ENCODE results near the gene SYTL5.

The SYTL5 gene

GRCh38 chrX:38099688-38100087, 93.3 kb downstream of the SYTL5 start:
- Histone ChIP-seq H3K4me1 (ENCODE audit: control insufficient read depth, insufficient read depth, low read length) (no peaks in the 10 kb centered on the region), H3K36me3 (ENCODE audit: insufficient read depth, low read length) (no peaks in the 10 kb centered on the region), H3K4me2 (ENCODE audit: low read length) (no peak overlapping the region)

GRCh38 chrX:38102240-38102639, 95.9 kb downstream of the SYTL5 start:
- Histone ChIP-seq H3K4me2 (ENCODE audit: low read length) (no peak overlapping the region), H3K36me3 (ENCODE audit: insufficient read depth, low read length) (no peaks in the 10 kb centered on the region), H3K4me1 (ENCODE audit: control insufficient read depth, insufficient read depth, low read length) (no peaks in the 10 kb centered on the region), H3K9me3 (replicated peaks; ENCODE audit: low read length) (peaks cover 6% of the 10 kb centered on the region), H3K9ac (ENCODE audit: low read depth, low read length) (no peak overlapping the region), H3K4me3 (ENCODE audit: low read length) (no peak overlapping the region), H3K27me3 (ENCODE audit: control insufficient read depth, insufficient read depth, low read length) (no peaks in the 10 kb centered on the region)

More at GRCh38 chrX:38099688-38100087, 93.3 kb downstream of the SYTL5 start:
- Histone ChIP-seq H3K27me3 (ENCODE audit: control insufficient read depth, insufficient read depth, low read length) (no peaks in the 10 kb centered on the region), H3K9ac (ENCODE audit: low read depth, low read length) (no peak overlapping the region), H3K4me3 (ENCODE audit: low read length) (no peak overlapping the region), H3K9me3 (replicated peaks; ENCODE audit: low read length) (peaks cover 6% of the 10 kb centered on the region)

GRCh38 chrX:38102875-38103274, 96.5 kb downstream of the SYTL5 start:
- no peaks in the 10 kb centered on the region for H3K36me3 ChIP-seq (ENCODE audit: insufficient read depth, low read length)
- H3K4me3 ChIP-seq (ENCODE audit: low read length): no peak overlapping the region
- H3K9ac ChIP-seq (ENCODE audit: low read depth, low read length): no peak overlapping the region
- no peak overlapping the region for H3K4me2 ChIP-seq (ENCODE audit: low read length)
- peaks cover 6% of the 10 kb centered on the region for H3K9me3 ChIP-seq (replicated peaks; ENCODE audit: low read length)
- no peaks in the 10 kb centered on the region for H3K27me3 ChIP-seq (ENCODE audit: control insufficient read depth, insufficient read depth, low read length)
- H3K4me1 ChIP-seq (ENCODE audit: control insufficient read depth, insufficient read depth, low read length): no peaks in the 10 kb centered on the region

- Histone ChIP-seq H3K27me3 (ENCODE audit: control insufficient read depth, insufficient read depth, low read length) (no peaks in the 10 kb centered on the region), H3K4me3 (ENCODE audit: low read length) (no peak overlapping the region), H3K4me1 (ENCODE audit: control insufficient read depth, insufficient read depth, low read length) (no peaks in the 10 kb centered on the region), H3K9ac (ENCODE audit: low read depth, low read length) (no peak overlapping the region), H3K9me3 (replicated peaks; ENCODE audit: low read length) (peaks cover 6% of the 10 kb centered on the region), H3K4me2 (ENCODE audit: low read length) (no peak overlapping the region), H3K36me3 (ENCODE audit: insufficient read depth, low read length) (no peaks in the 10 kb centered on the region)
These were observed 97.8 kb downstream of the SYTL5 start for GRCh38 chrX:38103857-38104812.

- Histone ChIP-seq H3K4me1 (ENCODE audit: control insufficient read depth, insufficient read depth, low read length) (no peaks in the 10 kb centered on the region), H3K27me3 (ENCODE audit: control insufficient read depth, insufficient read depth, low read length) (no peaks in the 10 kb centered on the region), H3K9ac (ENCODE audit: low read depth, low read length) (no peak overlapping the region), H3K9me3 (replicated peaks; ENCODE audit: low read length) (no peaks in the 10 kb centered on the region), H3K4me2 (ENCODE audit: low read length) (no peak overlapping the region), H3K4me3 (ENCODE audit: low read length) (no peak overlapping the region), H3K36me3 (ENCODE audit: insufficient read depth, low read length) (no peaks in the 10 kb centered on the region)
These were observed 98.9 kb downstream of the SYTL5 start for GRCh38 chrX:38105216-38105725.

GRCh38 chrX:38106991-38107655, 100.8 kb downstream of the SYTL5 start:
- H3K9ac ChIP-seq (ENCODE audit: low read depth, low read length): no peak overlapping the region
- H3K4me2 ChIP-seq (ENCODE audit: low read length): no peak overlapping the region
- H3K9me3 ChIP-seq (replicated peaks; ENCODE audit: low read length): no peaks in the 10 kb centered on the region
- no peaks in the 10 kb centered on the region for H3K36me3 ChIP-seq (ENCODE audit: insufficient read depth, low read length)
- H3K27me3 ChIP-seq (ENCODE audit: control insufficient read depth, insufficient read depth, low read length): no peaks in the 10 kb centered on the region
- H3K4me1 ChIP-seq (ENCODE audit: control insufficient read depth, insufficient read depth, low read length): no peaks in the 10 kb centered on the region
- no peak overlapping the region for H3K4me3 ChIP-seq (ENCODE audit: low read length)

GRCh38 chrX:38108364-38108763, 102.0 kb downstream of the SYTL5 start:
- Histone ChIP-seq H3K36me3 (ENCODE audit: insufficient read depth, low read length) (no peaks in the 10 kb centered on the region), H3K9ac (ENCODE audit: low read depth, low read length) (no peak overlapping the region), H3K4me3 (ENCODE audit: low read length) (no peak overlapping the region), H3K27me3 (ENCODE audit: control insufficient read depth, insufficient read depth, low read length) (no peaks in the 10 kb centered on the region), H3K4me1 (ENCODE audit: control insufficient read depth, insufficient read depth, low read length) (no peaks in the 10 kb centered on the region), H3K9me3 (replicated peaks; ENCODE audit: low read length) (no peaks in the 10 kb centered on the region), H3K4me2 (ENCODE audit: low read length) (no peak overlapping the region)

- Histone ChIP-seq H3K27me3 (ENCODE audit: control insufficient read depth, insufficient read depth, low read length) (no peaks in the 10 kb centered on the region), H3K36me3 (ENCODE audit: insufficient read depth, low read length) (no peaks in the 10 kb centered on the region), H3K9ac (ENCODE audit: low read depth, low read length) (no peak overlapping the region), H3K4me2 (ENCODE audit: low read length) (no peak overlapping the region), H3K4me3 (ENCODE audit: low read length) (no peak overlapping the region), H3K9me3 (replicated peaks; ENCODE audit: low read length) (no peaks in the 10 kb centered on the region), H3K4me1 (ENCODE audit: control insufficient read depth, insufficient read depth, low read length) (no peaks in the 10 kb centered on the region)
These were observed 102.9 kb downstream of the SYTL5 start for GRCh38 chrX:38109042-38109898.

GRCh38 chrX:38110231-38110630, 103.9 kb downstream of the SYTL5 start:
- Histone ChIP-seq H3K36me3 (ENCODE audit: insufficient read depth, low read length) (no peaks in the 10 kb centered on the region), H3K4me3 (ENCODE audit: low read length) (no peak overlapping the region), H3K4me1 (ENCODE audit: control insufficient read depth, insufficient read depth, low read length) (no peaks in the 10 kb centered on the region), H3K4me2 (ENCODE audit: low read length) (no peak overlapping the region), H3K27me3 (ENCODE audit: control insufficient read depth, insufficient read depth, low read length) (no peaks in the 10 kb centered on the region), H3K9me3 (replicated peaks; ENCODE audit: low read length) (no peaks in the 10 kb centered on the region), H3K9ac (ENCODE audit: low read depth, low read length) (no peak overlapping the region)

GRCh38 chrX:38111196-38111595, 104.8 kb downstream of the SYTL5 start:
- H3K4me3 ChIP-seq (ENCODE audit: low read length): no peak overlapping the region
- H3K9me3 ChIP-seq (replicated peaks; ENCODE audit: low read length): no peaks in the 10 kb centered on the region
- H3K27me3 ChIP-seq (ENCODE audit: control insufficient read depth, insufficient read depth, low read length): no peaks in the 10 kb centered on the region
- H3K36me3 ChIP-seq (ENCODE audit: insufficient read depth, low read length): no peaks in the 10 kb centered on the region
- H3K4me2 ChIP-seq (ENCODE audit: low read length): no peak overlapping the region
- H3K4me1 ChIP-seq (ENCODE audit: control insufficient read depth, insufficient read depth, low read length): no peaks in the 10 kb centered on the region
- H3K9ac ChIP-seq (ENCODE audit: low read depth, low read length): no peak overlapping the region

- H3K4me3 ChIP-seq (ENCODE audit: low read length): no peak overlapping the region
- no peak overlapping the region for H3K4me2 ChIP-seq (ENCODE audit: low read length)
- H3K9ac ChIP-seq (ENCODE audit: low read depth, low read length): no peak overlapping the region
- no peaks in the 10 kb centered on the region for H3K9me3 ChIP-seq (replicated peaks; ENCODE audit: low read length)
- no peaks in the 10 kb centered on the region for H3K27me3 ChIP-seq (ENCODE audit: control insufficient read depth, insufficient read depth, low read length)
- no peaks in the 10 kb centered on the region for H3K4me1 ChIP-seq (ENCODE audit: control insufficient read depth, insufficient read depth, low read length)
- H3K36me3 ChIP-seq (ENCODE audit: insufficient read depth, low read length): no peaks in the 10 kb centered on the region
These were observed 106.2 kb downstream of the SYTL5 start for GRCh38 chrX:38112566-38112965.
